Activated CD4-positive, CD25-positive, alpha-beta regulatory T cell (primary cell): ENCODE measurements around the gene FN3K.

Experiments used
- DNase-seq, 4 experiments: peaks; one replicate each; lab custom pipeline; 2025; lab: John Stamatoyannopoulos, UW

FN3K gene

DNA sequence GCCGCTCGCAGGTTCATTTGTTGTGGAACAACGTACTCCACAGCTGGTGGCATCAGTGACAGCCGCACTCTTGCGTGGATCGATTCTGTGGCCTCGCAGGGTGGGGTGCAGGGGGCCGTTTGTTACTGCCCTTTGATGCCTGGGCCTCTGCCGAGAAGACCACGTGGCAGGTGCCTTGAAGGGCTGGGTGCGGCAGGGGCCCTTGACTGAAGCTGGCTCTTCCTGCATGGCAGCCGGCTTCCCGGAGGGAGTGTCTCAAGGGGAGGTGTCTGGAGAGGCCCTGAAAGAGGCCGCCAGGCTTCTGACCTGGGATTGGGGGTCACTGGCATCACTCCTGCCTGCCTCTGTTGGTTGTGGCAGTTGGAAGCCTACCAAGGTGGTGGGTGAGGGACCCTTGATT is 60.2 kb downstream of the FN3K start:
- no peak for DNase-seq

DNA sequence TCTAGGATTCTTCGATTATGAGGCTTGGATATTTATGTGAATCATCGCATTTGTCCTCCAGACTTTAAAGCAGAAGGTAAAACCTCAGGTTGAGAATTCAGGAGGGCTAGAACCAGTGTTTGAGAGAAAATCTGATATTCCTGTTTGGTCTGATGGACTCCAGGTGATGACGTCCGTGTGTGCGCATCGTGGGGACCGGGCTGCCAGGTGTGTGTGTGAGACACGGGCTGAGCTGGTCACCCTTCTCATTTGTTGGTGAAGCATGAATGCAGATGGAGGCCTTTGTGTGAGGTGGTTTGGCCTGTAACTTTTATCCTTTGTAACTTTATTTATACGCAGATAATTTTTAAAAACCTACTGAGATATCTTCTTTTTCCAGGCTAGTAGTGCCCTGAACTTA is 61.6 kb downstream of the FN3K start:
- DNase-seq, result no peak

DNA sequence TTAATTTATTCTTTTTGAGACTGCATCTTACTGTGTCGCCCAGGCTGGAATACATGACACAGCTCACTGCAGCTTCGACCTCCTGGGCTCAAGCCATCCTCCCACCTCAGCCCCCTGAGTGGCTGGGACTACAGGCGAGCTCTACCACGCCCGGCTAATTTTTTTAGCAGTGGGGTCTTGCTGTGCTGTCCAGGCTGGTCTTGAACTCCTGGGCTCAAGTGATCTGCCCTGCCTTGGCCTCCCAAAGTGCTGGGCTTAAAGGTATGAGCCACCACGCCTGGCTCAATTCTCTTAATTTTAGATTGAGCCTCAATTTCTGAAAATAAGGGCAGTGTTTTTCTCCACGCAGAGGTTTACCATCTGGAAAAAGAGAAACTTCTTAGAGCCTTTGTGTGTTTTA is 63.3 kb downstream of the FN3K start:
- DNase-seq, result no peak

DNA sequence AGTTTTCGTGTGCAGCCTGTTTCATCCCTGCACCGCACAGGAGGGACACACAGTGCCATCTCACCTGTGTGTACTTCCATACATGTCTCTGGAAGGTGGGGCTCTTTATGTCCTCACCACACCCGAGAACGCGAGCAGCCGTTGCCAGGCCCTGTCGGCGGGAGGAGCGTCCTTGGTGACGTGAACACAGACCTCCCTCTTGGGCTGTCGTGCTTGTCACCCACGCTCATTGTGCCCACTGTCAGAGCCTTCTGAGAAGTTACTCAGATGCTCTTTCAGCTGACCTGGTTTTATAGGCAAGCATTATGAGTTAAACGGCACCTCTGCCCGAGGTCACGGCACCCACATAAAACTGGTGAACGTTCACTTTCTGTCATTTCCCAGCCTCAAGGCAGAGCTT is 64.2 kb downstream of the FN3K start:
- DNase-seq, result no peak
